K562 (cell line): ENCODE measurements around the gene KRTAP4-16. TPM values are rescaled to one million over a fixed set of nuclear protein-coding genes. Genes with fewer than 3 reads are reported as not detected.

Experiments used
- ATAC-seq: fragments of 200-7000 bp; cut with Tn5 transposase; 3 replicates; pipeline ENCODE4 v1.9.1; 2020; ENCODE audit warnings: moderate library complexity
- BruUV-seq: library from RNA; stranded (reverse); fragments of 400-500 nt; replicated peaks from 2 replicates; lab custom pipeline; 2021; lab: Mats Ljungman, UMichigan
- CTCF ChIA-PET: fragments of 300-600 bp; formaldehyde crosslinking; extraction: SDS; loops from one replicate; lab custom pipeline; 2021; ENCODE audit warnings: low intra/inter-chr PET ratio; lab: Yijun Ruan, JAX
- POLR2A ChIA-PET: fragments of 300-600, 350-650 bp; sonication (Branson Sonifier 250); formaldehyde crosslinking; extraction: SDS; loops from one replicate; lab custom pipeline; 2021; ENCODE audit warnings: antibody characterized with exemption, inconsistent platforms; lab: Yijun Ruan, JAX
- DNase-seq, 4 experiments: peaks; one replicate each; pipeline versions ENCODE4 v3.0.0 to v3.0.0-alpha.2; 2011 to 2018; ENCODE audit warnings: low spot score in 3 of 4, mixed read lengths in 3 of 4; ENCODE audit errors: extremely low read depth in 1 of 4
- FAIRE-seq: peaks from 2 replicates; lab custom pipeline; 2011; peaks lifted over from hg19 to GRCh38; lab: Jason Lieb, UNC
- H2AFZ ChIP-seq: 2 replicates; pipeline ENCODE4 v1.6.0; 2011; ENCODE audit warnings: low read depth, low read length, control low read depth, inconsistent platforms
- H3K27ac ChIP-seq: fragments of 200-600 bp; 3 replicates; pipeline ENCODE4 v1.8.0; 2011; ENCODE audit warnings: low read depth, mild to moderate bottlenecking, control low read depth, inconsistent platforms, low read length, moderate library complexity, mixed read lengths; ENCODE audit errors: extremely low read depth
- H3K27me3 ChIP-seq, 2 experiments: fragments of 300-600 bp in 1 of 2; 2 replicates in 1 of 2; 3 replicates in 1 of 2; pipeline versions ENCODE4 v1.6.0 to v1.8.0; 2011; ENCODE audit warnings: inconsistent platforms in 2 of 2, low read length in 2 of 2, mild to moderate bottlenecking in 1 of 2, mixed read lengths in 1 of 2, moderate library complexity in 1 of 2; ENCODE audit not compliant: control insufficient read depth in 2 of 2, insufficient read depth in 2 of 2
- H3K36me3 ChIP-seq: fragments of 300-600 bp; 3 replicates; pipeline ENCODE4 v1.8.0; 2011; ENCODE audit warnings: mild to moderate bottlenecking, low read length, inconsistent platforms; ENCODE audit not compliant: control insufficient read depth, insufficient read depth
- H3K4me1 ChIP-seq, 2 experiments: fragments of 200-600 bp in 1 of 2; replicated peaks in 1 of 2; 2 replicates in 1 of 2; 3 replicates in 1 of 2; pipeline versions ENCODE4 v1.5.1 to v1.8.0; 2011; ENCODE audit warnings: inconsistent platforms in 2 of 2, low read length in 2 of 2, mild to moderate bottlenecking in 1 of 2, mixed read lengths in 1 of 2, moderate library complexity in 1 of 2; ENCODE audit not compliant: control insufficient read depth in 2 of 2, insufficient read depth in 2 of 2
- H3K4me2 ChIP-seq: 2 replicates; pipeline ENCODE4 v1.6.1; 2011; ENCODE audit warnings: low read length, control low read depth, inconsistent platforms, mixed read lengths; ENCODE audit not compliant: insufficient read depth
- H3K4me3 ChIP-seq: fragments of 200-600 bp; sonication (generic), shearing (Covaris generic); 2 replicates; pipeline ENCODE4 v1.5.1; 2016; ENCODE audit warnings: control low read depth, inconsistent platforms
- H3K79me2 ChIP-seq: fragments of 200-600 bp; 3 replicates; pipeline ENCODE4 v1.8.0; 2011; ENCODE audit warnings: low read length, inconsistent platforms; ENCODE audit not compliant: control insufficient read depth, insufficient read depth
- H3K9ac ChIP-seq, 2 experiments: 2 replicates each; pipeline versions ENCODE4 v1.6.0 to v1.6.1; 2011; ENCODE audit warnings: low read depth in 2 of 2, low read length in 2 of 2, control low read depth in 1 of 2, inconsistent platforms in 1 of 2, mild to moderate bottlenecking in 1 of 2, mixed read lengths in 1 of 2; ENCODE audit not compliant: insufficient read depth in 1 of 2
- H3K9me1 ChIP-seq: one replicate; pipeline ENCODE4 v1.6.0; 2011; ENCODE audit warnings: inconsistent platforms, mild to moderate bottlenecking, low read length, moderate library complexity; ENCODE audit not compliant: control insufficient read depth, insufficient read depth
- H3K9me3 ChIP-seq: replicated peaks from 2 replicates; pipeline ENCODE4 v1.5.1; 2011; ENCODE audit warnings: low read depth, low read length, inconsistent platforms; ENCODE audit not compliant: control insufficient read depth, insufficient read depth
- H4K20me1 ChIP-seq: replicated peaks from 2 replicates; pipeline ENCODE4 v1.6.1; 2011; ENCODE audit warnings: low read length, inconsistent platforms, mixed read lengths; ENCODE audit not compliant: control insufficient read depth, insufficient read depth
- C11orf30 ChIP-seq: fragments of 450-650 bp; IDR thresholded peaks from 2 replicates; pipeline ENCODE4 v1.6.1; 2016; ENCODE audit warnings: low read depth, mild to moderate bottlenecking
- FOXJ3 ChIP-seq: sonication (generic); formaldehyde crosslinking; IDR thresholded peaks from 2 replicates; pipeline ENCODE4 v1.4.0; 2020; ENCODE audit warnings: mild to moderate bottlenecking, missing genetic modification reagents
- IRF9 ChIP-seq: fragments of 450-650 bp; IDR thresholded peaks from 2 replicates; pipeline ENCODE4 v1.6.1; 2016; ENCODE audit warnings: missing biosample characterization, missing genetic modification characterization
- SFPQ ChIP-seq: fragments of 200-400 bp; formaldehyde crosslinking; IDR thresholded peaks from 2 replicates; pipeline ENCODE4 v1.6.1; 2017; ENCODE audit warnings: mild to moderate bottlenecking, low read depth, low read length, moderate library complexity
- ZNF316 ChIP-seq: fragments of 450-650 bp; IDR thresholded peaks from 2 replicates; pipeline ENCODE4 v1.6.1; 2016
- ZNF766 ChIP-seq: fragments of 200-800 bp; sonication (Bioruptor generic); conservative IDR thresholded peaks from 2 replicates; pipeline ENCODE4 v1.6.1; 2016; ENCODE audit warnings: missing genetic modification characterization, missing compliant biosample characterization
- WGBS: fragments of 100-300 bp; shearing (Covaris generic); methylation state at CpG from one replicate; pipeline ENCODE4 v1.1.6; 2016; ENCODE audit warnings: low coverage, mixed read lengths; ENCODE audit not compliant: insufficient coverage; ENCODE audit errors: missing lambda C conversion rate; 5-methylcytosine and 5-hydroxymethylcytosine counted together
- in situ Hi-C: fragments of 300-500 bp; cut with MboI; formaldehyde crosslinking; loops from 4 replicates; pipeline ENCODE4 v1.15.0; 2018; ENCODE audit warnings: inconsistent platforms, mixed read lengths
- intact Hi-C: fragments of 100-400 bp; cut with micrococcal nuclease; formaldehyde crosslinking; loops from 2 replicates; pipeline ENCODE4 v1.14.2; 2022
- polyA plus RNA-seq, 8 experiments: library from polyadenylated mRNA; depleted of rRNA in 4 of 8; stranded (reverse) in 5 of 8; unstranded in 3 of 8; fragments of >200 nt; fragmentation: Nextera tagmentation in 2 of 8; fragmentation: Illumina TruSeq in 1 of 8; extraction: Ambion mirVana in 2 of 8; extraction: Trizol in 1 of 8; gene quantifications; 2 replicates each; pipeline versions ENCODE4 v1.2.1 to v1.2.3, GENCODE V29; 2011 to 2014; ENCODE audit warnings: inconsistent platforms in 1 of 8, missing spikeins in 1 of 8
- total RNA-seq, 7 experiments: library from RNA; depleted of rRNA in 6 of 7; stranded (reverse); fragments of >200 nt in 6 of 7; fragmentation: Illumina TruSeq in 2 of 7; extraction: Trizol in 2 of 7; gene quantifications; 2 replicates each; pipeline versions ENCODE4 v1.2.1 to v1.2.3, GENCODE V29; 2011 to 2021; ENCODE audit warnings: low replicate concordance in 1 of 7

The KRTAP4-16 gene
- total and polyA plus RNA-seq, 9 of the 15 experiments (the other 6 are each of a cell fraction or from before 2014, with no cell fraction given), result not detected

- FAIRE-seq, result no peak
- Histone ChIP-seq H2AFZ (no peak overlapping the region), H4K20me1 (no peaks in the 10 kb centered on the region), H3K4me3 (no peak overlapping the region), H3K79me2 (no peaks in the 10 kb centered on the region)
- TF ChIP-seq ZNF316 (peak; percentile 64), C11orf30 (peak; percentile 53; the same call in 1 of the 2 replicates), FOXJ3 (no peak)
- TF ChIP-seq, all 486 proteins: peak for 2
- POLR2A ChIA-PET, result no interaction called here
- Histone ChIP-seq H3K36me3 (no peaks in the 10 kb centered on the region), H3K4me1 (no peaks in the 10 kb centered on the region), H3K9me1 (no peaks in the 10 kb centered on the region), H3K4me2 (no peak overlapping the region), H3K9me3 (no peaks in the 10 kb centered on the region), H3K27ac (no peak overlapping the region), H3K27me3 (no peaks in the 10 kb centered on the region; a peak in 1 of 5 replicates), H3K9ac (no peak overlapping the region)
- intact Hi-C loops, result no loop called here
- BruUV-seq, result no TSS peak
- 0% methylated on average over 2 of the region's 2 CpGs for WGBS
- CTCF ChIA-PET, result no interaction called here
- ATAC-seq (no peak), DNase-seq (no peak)
- in situ Hi-C loops, result no loop called here
These were observed 49.5 kb upstream of the KRTAP4-16 start for GRCh38 chr17:41151525-41151924.

- intact Hi-C loops, result no loop called here
- CTCF ChIA-PET, result no interaction called here
These were observed 48.0 kb upstream of the KRTAP4-16 start for GRCh38 chr17:41150026-41150425.

More at GRCh38 chr17:41150026-41150425, 48.0 kb upstream of the KRTAP4-16 start:
- ATAC-seq, result no peak
- no peaks in the 10 kb centered on the region for H3K36me3 ChIP-seq
- H3K79me2 ChIP-seq, result no peaks in the 10 kb centered on the region
- POLR2A ChIA-PET, result interaction anchor here (0.8 kb wide), 1 partner anchor 11 kb away, joined by 3 read pairs; no protein-coding TSS in a partner anchor
- no peak for DNase-seq
- H3K9ac ChIP-seq, result no peak overlapping the region
- TF ChIP-seq SFPQ (no peak), IRF9 (tag) (no peak), ZNF766 (CRISPR knock-in tag) (no peak)
- TF ChIP-seq, all 486 proteins: peak for 0
- in situ Hi-C loops, result no loop called here
- BruUV-seq, result no TSS peak
- H3K4me1 ChIP-seq, result no peaks in the 10 kb centered on the region
- H3K27me3 ChIP-seq, result no peaks in the 10 kb centered on the region; a peak in 1 of 5 replicates
- H4K20me1 ChIP-seq, result no peaks in the 10 kb centered on the region
- no peak overlapping the region for H3K27ac ChIP-seq
- no peak for FAIRE-seq
- H2AFZ ChIP-seq, result no peak overlapping the region
- no peaks in the 10 kb centered on the region for H3K9me3 ChIP-seq
- H3K4me2 ChIP-seq, result no peak overlapping the region
- WGBS, result 2% methylated on average over 4 of the region's 4 CpGs
- H3K4me3 ChIP-seq, result no peak overlapping the region
- H3K9me1 ChIP-seq, result no peaks in the 10 kb centered on the region
